NCI-H187 (cell line): ENCODE results near the gene WDR82.
"Not testable (repeated sequence)": the region's sequence is repeated elsewhere in the genome, so short reads cannot be mapped to it uniquely, and the experiment has no call there.

Experiments used
- DNase-seq, 2 experiments: peaks; one replicate each; lab custom pipeline; 2025; lab: John Stamatoyannopoulos, UW

WDR82 gene

DNA sequence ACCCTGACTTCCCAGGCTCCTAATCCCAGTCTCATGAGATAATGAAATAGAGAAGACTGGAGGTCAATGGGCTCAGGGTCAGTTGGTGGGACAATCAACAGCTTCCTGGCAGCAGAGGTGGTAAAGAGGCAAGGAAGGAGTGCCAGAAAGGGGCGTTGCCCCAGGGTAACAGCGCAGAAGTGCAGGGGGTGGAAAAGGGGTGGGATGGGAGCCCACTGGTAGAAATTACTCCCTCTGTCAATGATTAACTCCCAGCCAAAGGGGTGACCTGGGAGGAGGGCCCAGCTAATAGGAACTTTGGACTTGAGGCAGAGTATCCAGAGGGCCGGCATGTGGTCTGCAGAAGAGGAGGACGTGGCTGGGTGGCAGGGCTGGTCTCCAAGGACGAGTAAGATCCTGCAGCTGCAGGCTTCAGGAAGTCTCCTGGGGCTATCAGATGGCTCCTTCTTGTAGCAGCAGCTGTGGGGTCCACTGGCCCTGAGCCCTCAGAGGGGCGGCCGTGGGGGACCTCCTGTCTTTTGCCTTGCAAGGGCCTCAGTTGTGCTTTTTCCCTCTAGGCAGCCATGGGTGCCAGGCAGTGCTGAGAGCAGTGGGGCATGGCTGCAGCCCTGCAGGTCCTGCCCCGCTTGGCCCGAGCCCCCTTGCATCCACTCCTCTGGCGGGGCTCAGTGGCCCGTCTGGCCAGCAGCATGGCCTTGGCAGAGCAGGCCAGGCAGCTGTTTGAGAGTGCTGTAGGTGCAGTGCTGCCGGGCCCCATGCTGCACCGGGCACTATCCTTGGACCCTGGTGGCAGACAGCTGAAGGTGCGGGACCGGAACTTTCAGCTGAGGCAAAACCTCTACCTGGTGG, 11.5 kb upstream of the WDR82 start:
- no peak for DNase-seq

DNA sequence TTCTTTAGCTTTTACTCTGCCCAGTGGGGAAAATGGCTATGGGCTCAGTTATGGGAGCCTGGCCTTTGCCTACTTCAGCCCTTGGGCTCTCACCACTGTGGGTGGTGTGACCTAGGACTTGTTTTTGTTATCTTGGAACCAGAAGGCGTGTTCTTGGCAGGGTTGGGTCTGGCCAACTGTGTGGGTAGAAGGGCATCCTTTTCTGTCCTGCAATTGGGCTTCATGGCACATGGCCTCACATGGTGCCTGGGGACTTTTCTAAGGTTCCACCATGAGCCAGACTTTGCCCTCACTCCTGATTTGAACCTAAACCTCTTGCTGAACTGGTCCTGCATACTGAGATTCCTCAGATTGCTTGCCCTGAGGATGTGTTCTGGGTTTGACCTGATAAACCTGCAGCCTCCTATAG, 10.9 kb upstream of the WDR82 start:
- no peak for DNase-seq

DNA sequence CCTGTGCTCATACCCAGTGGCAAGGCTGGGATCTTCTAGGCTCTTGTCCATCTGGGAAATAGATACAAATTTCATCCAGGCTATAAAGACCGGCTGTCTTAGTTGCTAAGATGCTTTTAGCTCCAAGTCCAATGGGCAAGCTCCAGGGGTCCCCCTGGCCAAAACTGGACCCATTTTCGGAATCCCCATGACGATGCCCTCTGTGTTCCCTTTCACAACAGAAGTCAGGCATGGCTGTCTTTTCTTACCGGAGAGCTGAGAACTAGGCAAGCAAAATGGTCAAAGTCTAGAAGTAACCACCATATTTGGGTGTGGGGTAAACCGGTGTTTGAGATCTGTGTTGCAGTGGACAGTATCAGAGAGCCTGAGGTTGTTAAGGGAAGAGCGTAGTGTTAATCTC, 10.2 kb upstream of the WDR82 start:
- DNase-seq, result no peak

DNA sequence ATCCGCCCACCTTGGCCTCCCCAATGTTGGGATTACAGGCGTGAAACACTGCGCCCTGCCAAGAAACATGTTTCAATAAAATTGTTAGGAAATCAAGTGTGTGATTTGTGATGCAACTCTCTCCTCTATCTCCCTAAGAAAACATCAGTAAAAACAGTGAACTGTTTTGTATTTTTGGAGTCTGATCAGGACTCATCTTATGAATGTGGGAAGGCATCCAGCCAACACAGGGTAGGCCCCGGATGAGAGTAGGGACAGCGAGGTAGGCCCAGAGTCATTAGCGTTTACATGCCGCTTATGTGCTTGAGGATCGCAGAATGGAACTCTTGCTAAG, 8.3 kb upstream of the WDR82 start:
- no peak for DNase-seq

DNA sequence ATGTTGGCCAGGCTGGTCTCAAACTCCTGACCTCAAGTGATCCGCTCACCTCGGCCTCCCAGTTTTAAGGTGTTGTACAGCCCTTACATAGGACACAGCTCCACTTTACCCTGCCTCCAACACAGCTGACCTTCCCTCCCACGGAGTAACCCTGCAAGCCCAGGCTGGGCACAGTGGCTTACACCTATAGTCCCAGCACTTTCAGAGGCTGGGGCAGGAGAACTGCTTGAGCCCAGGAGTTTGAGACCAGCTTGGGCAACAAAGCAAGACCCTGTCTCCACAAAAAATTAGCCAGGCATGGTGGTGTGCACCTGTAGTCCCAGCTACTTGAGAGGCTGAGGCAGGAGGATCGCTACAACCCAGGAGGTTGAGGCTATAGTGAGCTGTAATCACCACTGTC, 5.6 kb upstream of the WDR82 start:
- DNase-seq, result not testable (repeated sequence)

DNA sequence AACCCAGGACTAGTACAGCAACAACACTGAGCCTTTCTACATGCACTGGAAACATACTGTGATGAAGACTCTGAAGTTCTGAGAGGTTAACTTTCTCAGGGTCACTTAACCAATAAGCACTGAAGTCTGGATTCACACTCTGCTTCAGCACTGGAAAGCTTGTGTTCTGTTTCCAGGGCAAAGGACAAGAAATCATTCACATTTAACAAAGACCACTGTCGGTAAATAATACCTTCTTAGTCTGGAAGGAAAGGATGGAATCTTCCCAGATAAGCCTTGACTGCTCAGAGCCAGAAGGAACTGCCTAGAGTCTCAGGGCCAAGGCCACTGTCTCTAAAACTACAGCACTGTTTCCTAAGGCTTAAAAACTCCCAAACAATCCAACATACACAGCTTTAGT, 4.9 kb upstream of the WDR82 start:
- no peak for DNase-seq

DNA sequence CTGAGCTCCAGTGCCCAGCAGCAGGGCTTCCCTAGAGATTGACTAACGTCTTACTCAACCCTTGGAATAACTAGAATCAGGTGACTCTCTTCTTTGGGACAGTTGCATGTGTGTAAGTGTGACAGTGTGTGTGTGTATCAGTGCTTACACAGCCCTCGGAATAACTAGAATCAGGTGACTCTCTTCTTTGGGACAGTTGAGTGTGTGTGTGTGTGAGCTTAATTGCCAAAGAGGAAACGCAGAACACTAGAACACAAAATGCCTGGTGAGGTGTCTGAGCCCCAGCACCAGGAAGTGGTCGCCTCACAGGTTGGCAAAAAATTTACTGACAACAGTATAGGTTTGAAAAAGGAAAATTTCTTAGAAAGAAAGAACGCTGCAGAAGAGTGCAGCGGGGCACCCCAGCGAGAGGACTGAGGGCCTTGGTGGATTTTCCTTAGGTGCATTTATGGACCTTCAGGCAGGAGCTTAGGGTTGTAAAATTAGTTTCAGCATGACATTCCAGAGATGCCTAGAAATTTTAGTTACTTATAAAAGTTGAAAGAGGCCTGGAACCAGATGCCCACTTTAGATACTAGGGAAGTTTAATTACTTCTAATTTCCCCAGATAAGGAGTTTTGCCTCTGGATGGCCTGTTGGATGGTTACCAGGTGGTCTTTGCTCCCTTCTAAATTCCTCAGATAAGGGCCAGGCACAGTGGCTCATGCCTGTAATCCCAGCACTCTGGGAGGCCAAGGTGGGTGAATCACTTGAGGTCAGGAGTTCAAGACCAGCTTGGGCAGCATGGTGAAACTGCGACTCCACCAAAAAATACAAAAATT, 3.7 kb upstream of the WDR82 start:
- no peak for DNase-seq

DNA sequence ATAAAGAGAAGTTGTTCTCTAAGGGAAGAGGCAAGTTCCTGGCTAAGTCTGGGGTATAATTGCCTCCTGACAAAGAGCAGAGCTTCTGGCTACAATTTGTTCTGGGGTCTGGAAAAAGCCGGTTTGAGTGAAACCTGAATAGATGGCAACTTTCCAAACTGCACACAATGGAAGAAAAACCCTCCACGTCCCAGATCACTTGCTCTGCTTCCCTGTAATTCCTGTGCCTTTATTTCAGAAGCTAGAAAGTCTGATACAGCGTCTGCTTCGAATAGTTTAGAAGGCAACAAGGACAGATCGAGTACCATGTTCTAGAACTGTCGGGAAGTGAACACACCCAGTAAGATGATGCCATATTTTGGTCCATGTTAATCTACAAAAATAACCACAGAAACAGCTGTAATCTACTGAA, 1.6 kb upstream of the WDR82 start:
- no peak for DNase-seq

DNA sequence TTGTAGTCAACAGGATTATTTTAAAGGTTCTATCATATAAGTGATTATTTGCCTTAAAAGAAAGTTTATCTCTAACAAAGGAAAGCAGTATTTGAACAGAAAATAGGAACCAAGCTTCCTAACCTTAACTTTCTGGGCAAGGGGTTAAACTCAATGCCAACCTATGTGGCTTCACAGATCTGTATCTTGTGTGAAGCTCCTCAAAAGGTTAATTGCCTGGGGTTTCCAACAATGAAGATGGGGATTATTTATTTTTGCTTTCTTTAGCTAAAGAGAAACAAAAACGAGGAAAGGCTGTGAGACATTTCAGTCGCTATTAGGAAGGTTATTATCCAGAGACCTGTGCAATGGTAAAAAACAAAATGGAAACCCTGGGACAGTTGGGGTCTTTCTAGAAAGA, 1.1 kb upstream of the WDR82 start:
- DNase-seq, result no peak

DNA sequence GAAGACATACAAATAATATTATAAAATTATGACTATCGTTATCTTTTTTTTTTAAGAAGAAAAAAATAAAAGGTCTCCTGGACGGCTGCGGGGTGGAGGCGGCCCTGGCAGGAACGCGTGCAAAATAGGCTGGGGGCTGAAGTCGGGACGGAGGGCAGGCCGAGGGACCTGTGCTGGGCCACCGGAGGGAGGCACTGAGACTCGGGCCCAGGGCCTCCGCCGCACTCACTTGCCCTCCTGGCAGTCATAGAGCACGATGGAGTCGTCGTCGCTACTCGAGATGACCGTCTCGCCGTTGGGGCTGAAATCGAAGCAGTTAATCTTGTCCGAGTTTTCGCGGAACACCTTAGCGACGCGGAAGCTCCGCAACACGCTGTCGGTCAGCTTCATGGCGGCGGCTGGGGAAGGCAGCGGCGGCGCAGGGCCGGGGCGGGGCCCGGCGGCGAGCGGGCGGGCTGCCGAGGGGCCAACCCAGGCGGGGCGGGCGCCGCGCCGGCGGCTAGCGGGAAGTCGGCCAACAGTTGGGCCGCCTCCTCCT, 408 bp downstream of the WDR82 start:
- peak in 1 of 2 experiments; percentile 21 for DNase-seq

DNA sequence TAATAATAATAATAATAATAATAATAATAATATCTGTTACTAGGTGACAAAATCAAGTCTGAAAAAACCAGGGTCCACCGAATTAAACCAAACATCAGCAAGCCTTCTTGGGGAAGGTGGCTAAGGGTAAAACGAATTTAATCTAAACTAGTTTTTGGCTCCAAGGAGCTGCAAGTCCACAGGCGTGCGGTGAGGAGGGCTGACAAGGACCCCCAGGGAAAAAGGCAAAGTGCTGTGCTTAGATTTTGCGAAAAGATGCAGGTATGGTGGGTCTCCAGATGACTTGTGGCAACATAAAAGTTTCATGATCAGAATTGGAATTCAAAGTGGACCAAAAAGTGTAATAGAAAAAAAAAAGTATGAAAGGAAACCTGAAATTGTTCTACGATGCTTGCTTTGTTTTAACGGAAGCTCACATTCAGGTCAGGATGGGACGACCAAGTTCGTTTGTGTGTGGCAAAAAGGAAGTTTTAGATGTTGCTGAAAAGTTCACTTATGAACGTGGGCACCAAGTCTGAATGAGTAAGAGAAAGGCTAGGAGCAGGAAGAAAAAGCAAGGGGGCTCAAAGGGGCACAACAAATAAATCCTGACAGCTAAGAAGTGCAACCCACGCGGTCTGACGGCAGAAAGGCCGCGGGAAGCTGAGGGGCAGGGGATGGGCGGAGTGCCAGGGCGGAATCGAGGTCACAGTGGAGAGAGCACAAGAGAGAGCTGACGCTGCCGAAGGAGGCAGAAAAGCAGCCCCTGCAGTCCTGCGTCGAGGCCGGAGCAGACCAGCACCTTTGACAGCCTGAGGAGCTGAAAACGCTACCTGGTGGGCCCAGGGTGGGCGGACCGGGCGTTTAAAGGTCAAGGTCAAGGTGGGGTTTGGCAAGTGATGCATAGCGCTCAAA, 1.1 kb downstream of the WDR82 start:
- no peak for DNase-seq

DNA sequence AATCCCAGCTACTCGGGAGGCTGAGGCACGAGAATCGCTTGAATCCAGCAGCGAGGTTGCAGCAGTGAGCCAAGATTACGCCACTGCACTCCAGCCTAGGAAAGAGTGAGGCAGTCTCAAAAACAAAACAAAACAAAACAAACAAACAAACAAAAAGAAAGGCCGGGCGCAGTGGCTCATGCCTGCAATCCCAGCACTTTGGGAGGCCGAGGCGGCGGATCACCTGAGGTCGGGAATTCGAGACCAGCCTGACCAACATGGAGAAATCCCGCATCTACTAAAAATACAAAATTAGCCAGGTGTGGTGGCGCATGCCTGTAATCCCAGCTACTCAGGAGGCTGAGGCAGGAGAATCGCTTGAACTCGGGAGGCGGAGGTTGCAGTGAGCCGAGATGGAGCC, 3.7 kb downstream of the WDR82 start:
- not testable (repeated sequence) for DNase-seq

DNA sequence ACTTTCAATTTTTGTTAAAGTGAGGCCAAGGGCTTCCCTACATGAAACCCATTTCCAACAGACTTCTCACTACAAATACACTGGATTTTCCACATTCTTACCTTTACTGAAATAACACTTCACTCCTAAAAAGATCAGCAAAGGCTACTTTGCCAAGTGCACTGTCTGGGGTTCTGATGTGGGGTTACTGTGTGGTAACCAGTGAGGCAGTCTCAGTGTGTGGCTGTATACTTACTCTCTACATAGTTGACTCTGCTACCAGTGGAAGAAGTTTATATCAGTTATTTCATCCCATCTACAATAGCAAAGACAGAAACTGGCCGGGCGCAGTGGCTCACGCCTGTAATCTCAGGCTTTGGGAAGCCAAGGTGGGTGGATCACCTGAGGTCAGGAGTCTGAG, 5.6 kb downstream of the WDR82 start:
- DNase-seq, result no peak

DNA sequence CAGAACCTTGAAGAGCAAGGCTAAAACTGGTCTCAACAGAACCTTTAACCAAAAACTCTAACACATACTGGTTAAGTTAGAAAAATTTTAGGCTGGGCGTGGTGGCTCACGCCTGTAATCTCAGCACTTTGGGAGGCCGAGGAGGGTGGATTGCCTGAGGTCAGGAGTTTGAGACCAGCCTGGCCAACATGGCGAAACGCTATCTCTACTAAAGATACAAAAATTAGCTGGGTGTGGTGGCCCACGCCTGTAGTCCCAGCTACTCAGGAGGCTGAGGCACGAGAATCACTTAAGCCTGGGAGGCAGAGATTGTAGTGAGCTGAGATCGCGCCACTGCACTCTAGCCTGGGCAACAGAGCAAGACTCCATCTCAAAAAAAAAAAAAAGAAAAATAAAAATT, 6.3 kb downstream of the WDR82 start:
- not testable (repeated sequence) for DNase-seq

DNA sequence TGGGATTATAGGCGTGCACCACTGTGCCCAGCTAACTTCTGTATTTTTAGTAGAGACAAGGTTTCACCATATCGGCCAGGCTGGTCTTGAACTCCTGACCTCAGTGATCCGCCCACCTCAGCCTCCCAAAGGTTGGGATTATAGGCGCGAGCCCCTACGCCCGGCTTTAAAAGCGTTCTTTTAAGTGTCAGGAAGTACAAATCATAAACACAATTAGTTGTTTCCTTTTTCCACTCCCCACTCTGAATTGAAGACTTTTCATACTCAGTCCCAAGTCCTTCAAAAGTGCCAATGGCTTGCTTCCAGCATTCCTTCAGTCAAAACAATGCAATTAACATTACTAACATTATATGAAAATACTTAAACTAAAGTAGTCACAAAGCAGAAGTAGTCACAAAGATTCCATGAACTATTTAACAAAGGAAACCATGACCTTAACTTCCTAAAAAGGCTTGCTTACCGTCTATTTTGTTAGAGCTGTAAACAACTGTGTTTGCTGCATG, 8.1 kb downstream of the WDR82 start:
- DNase-seq, result no peak

DNA sequence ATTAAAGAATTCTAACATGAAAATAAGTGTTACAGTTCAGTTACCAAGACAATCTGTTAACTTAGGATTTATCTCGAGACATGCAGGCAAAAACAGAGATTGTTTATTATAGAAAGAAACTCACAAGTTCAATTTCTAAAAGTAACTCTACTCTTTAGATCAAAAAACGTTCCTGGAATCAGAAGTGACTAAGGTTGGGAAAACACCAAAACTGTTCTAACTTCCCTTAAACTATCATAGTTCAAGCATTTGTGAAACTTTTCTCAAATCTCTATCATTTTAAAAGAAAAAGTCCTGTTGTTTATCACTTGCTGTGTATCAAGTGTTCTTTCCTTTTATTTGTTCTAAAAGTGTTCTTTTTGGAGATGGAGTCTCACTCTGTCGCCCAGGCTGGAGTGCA, 8.7 kb downstream of the WDR82 start:
- DNase-seq, result no peak

DNA sequence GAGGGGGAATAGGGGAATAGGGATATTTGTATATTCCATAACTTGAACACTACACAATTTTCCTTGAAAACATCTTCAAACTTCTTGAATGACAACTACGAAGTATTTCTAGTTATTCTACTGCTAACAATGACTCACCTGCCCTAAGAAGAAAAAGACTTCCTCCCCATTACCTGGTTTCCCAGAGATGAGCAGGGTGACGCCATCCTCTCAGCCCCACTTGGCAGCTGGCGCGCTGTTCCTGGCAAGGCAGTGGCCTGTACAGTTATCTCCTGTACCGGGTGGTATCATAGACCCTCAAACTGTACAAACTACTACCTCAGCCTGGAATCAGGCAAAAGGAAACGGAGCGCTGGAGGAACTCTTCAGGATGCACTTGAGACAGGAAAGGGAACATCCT, 10.4 kb downstream of the WDR82 start:
- no peak for DNase-seq

DNA sequence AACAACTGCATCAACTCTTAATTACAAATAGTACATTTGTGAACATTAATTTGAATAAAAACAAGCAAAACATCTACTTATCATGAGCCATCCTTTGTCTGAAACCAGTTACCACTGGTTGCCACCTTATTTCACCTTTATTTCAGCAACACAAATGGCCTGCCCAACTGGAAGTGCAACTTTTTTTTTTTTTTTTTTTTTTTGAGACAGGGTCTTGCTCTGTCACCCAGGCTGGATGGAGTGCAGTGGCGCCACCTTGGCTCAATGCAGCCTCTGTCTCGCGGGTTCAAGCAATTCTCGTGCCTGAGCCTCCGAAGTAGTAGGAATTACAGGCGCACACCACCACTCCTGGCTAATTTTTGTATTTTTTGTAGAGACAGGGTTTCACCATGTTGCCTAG, 13.1 kb downstream of the WDR82 start:
- no peak for DNase-seq

DNA sequence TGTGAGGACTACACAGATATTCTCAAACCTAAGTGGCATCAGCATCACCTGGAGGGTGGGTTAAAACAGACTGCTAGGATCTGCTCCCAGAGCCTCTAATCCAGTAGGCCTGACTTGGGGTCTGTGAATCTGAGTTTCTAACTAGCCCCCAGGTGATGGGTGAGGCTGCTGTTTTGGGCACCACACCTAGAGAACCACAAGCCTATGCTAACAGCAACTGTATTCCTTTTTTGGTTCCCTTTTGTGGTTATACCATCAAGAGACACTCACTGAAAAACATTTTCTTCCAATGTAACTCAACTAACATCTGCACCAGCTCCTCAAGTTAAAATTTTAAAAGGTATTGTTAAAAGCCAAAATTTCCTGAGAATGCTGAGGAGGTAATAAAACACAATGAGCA, 16.0 kb downstream of the WDR82 start:
- no peak for DNase-seq

DNA sequence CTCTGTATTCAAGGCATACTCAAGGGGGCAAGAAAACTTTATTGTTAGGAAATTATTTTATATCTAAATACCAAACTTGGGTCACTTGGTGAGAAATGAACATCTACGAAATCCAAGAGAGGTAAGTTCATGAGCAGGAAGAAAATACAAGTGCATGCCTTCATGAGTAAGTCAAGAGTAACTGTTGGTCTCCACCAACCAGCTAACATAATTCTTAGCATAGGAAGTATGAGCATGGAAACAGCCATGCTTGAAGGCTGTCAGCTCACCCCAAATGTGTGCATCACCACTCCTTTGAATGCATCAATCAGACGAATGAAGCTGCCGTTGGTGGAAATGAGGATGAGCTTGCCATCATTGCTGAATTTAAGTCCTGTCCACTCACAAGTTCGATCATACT, 19.0 kb downstream of the WDR82 start:
- no peak for DNase-seq

DNA sequence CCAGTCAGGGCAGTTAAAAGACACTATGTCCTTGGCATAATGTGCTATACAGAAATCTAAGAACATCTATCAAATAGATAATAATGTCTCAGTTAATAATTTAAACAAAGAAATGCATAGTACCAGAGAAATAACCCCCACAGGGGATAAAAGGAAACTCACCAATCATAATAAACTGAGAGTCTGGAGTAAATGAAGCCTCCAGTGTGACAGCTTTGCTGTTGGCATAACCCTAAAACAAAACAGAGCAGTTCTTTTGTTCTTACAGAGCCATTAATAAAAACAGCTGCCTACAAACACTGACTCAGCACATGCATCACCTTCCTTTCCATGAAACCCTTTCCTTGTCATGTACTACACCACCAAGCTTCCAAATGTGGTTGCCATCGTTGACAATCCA, 19.4 kb downstream of the WDR82 start:
- no peak for DNase-seq

DNA sequence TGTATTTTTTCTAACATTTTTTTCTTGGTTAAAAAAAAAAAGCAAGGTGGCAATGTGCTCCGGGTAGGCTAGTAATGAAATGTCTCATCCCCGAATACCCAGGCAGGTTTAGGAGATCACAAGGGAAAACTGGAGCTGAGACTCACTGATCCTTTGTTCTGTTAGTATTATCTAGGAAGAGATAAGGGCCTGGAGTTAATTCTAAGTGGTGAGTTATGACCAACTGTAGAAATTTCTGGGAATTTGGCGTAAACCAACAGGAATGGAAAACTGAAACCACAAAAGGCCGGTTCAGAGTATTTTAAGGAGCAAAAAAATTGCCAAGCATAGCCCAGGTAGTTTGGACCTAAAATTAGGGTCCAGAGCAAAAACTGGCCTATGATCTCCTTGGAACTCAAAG, 20.5 kb downstream of the WDR82 start:
- no peak for DNase-seq
